PC-3 (cell line): ENCODE results near the gene TACC2. TPM values are rescaled to one million over a fixed set of nuclear protein-coding genes. Genes with fewer than 3 reads are reported as not detected.

Experiments used
- ATAC-seq: fragments of 200-7000 bp; cut with Tn5 transposase; 2 replicates; pipeline ENCODE4 v1.9.1; 2020; ENCODE audit warnings: mild to moderate bottlenecking, moderate library complexity
- BruUV-seq: library from RNA; stranded (reverse); fragments of 400-500 nt; replicated peaks from 2 replicates; lab custom pipeline; 2021; lab: Mats Ljungman, UMichigan
- CTCF ChIA-PET: fragments of 300-600 bp; sonication (Branson Sonifier 250); formaldehyde crosslinking; loops from one replicate; lab custom pipeline; 2022; ENCODE audit warnings: antibody characterized with exemption; lab: Charles Lee
- POLR2A ChIA-PET: fragments of 300-600 bp; sonication (Branson Sonifier 250); formaldehyde crosslinking; loops from one replicate; lab custom pipeline; 2022; ENCODE audit warnings: antibody characterized with exemption; ENCODE audit not compliant: unreplicated experiment; lab: Charles Lee
- DNase-seq: peaks from one replicate; pipeline ENCODE4 v3.0.0-alpha.2; 2015
- H2AFZ ChIP-seq: fragments of 300-600 bp; sonication (generic); 2 replicates; pipeline ENCODE4 v1.6.0; 2016; ENCODE audit warnings: antibody characterized with exemption, low read length
- H3F3A ChIP-seq: fragments of 300-600 bp; sonication (generic); one replicate; pipeline ENCODE4 v1.6.0; 2017; ENCODE audit warnings: antibody characterized with exemption, low read length, control low read depth, mild to moderate bottlenecking; ENCODE audit not compliant: unreplicated experiment
- H3K27ac ChIP-seq: fragments of 300-600 bp; sonication (generic); 2 replicates; pipeline ENCODE4 v1.5.1; 2016; ENCODE audit warnings: mild to moderate bottlenecking, low read length
- H3K27me3 ChIP-seq: fragments of 300-600 bp; sonication (generic); 2 replicates; pipeline ENCODE4 v1.6.1; 2016; ENCODE audit warnings: low read length, mixed read lengths
- H3K36me3 ChIP-seq: fragments of 300-600 bp; sonication (generic); 2 replicates; pipeline ENCODE4 v1.6.1; 2016; ENCODE audit warnings: low read depth, mixed run types, low read length, mixed read lengths
- H3K4me1 ChIP-seq: fragments of 300-600 bp; sonication (generic); 2 replicates; pipeline ENCODE4 v1.5.1; 2016; ENCODE audit warnings: low read length; ENCODE audit not compliant: insufficient read depth
- H3K4me2 ChIP-seq: fragments of 300-600 bp; sonication (generic); 2 replicates; pipeline ENCODE4 v1.6.0; 2016; ENCODE audit warnings: low read length
- H3K4me3 ChIP-seq: fragments of 300-600 bp; sonication (generic); 2 replicates; pipeline ENCODE4 v1.5.1; 2016; ENCODE audit warnings: mild to moderate bottlenecking, low read length, mixed read lengths
- H3K79me2 ChIP-seq: fragments of 300-600 bp; sonication (generic); 2 replicates; pipeline ENCODE4 v1.6.1; 2017; ENCODE audit warnings: low read length, mixed read lengths
- H3K9ac ChIP-seq: fragments of 300-600 bp; sonication (generic); 2 replicates; pipeline ENCODE4 v1.6.0; 2016; ENCODE audit warnings: mild to moderate bottlenecking, low read length
- H3K9me2 ChIP-seq: fragments of 300-600 bp; sonication (generic); replicated peaks from 2 replicates; pipeline ENCODE4 v1.6.1; 2016; ENCODE audit warnings: mixed run types, low read length, mixed read lengths
- H3K9me3 ChIP-seq: fragments of 300-600 bp; sonication (generic); 2 replicates; pipeline ENCODE4 v1.6.1; 2016; ENCODE audit warnings: low read length, mixed read lengths
- H4K20me1 ChIP-seq: fragments of 300-600 bp; sonication (generic); 2 replicates; pipeline ENCODE4 v1.6.1; 2016; ENCODE audit warnings: low read length, mixed read lengths
- CTCF ChIP-seq: fragments of 300-600 bp; sonication (generic); conservative IDR thresholded peaks from 2 replicates; pipeline ENCODE4 v1.5.1; 2017; ENCODE audit warnings: antibody characterized with exemption, low read depth, mild to moderate bottlenecking, low read length
- EZH2 ChIP-seq: fragments of 300-600 bp; sonication (generic); IDR thresholded peaks from one replicate; pipeline ENCODE4 v1.6.1; 2017; ENCODE audit warnings: antibody characterized with exemption, mild to moderate bottlenecking, low read length; ENCODE audit not compliant: unreplicated experiment
- EZH2phosphoT487 ChIP-seq: fragments of 300-600 bp; sonication (generic); IDR thresholded peaks from 2 replicates; pipeline ENCODE4 v1.6.1; 2018; ENCODE audit warnings: mild to moderate bottlenecking, antibody characterized with exemption, low read length, borderline replicate concordance
- intact Hi-C: fragments of 100-400 bp; cut with micrococcal nuclease; formaldehyde crosslinking; loops from 2 replicates; pipeline ENCODE4 v1.9.0; 2023
- total RNA-seq: library from RNA; depleted of rRNA; stranded (reverse); fragments of >200 nt; gene quantifications from 2 replicates; pipeline ENCODE4 v1.2.3, GENCODE V29; 2014

Gene TACC2
- total RNA-seq, 1 experiment from 2014 or later, result 31.7 TPM

GRCh38 chr10:122190176-122190943 is 201.4 kb downstream of the TACC2 start:
- H3K27me3 ChIP-seq, result no peaks in the 10 kb centered on the region
- no peak overlapping the region for H3K4me2 ChIP-seq
- POLR2A ChIA-PET, result no interaction called here
- H3K27ac ChIP-seq, result peak overlapping the region; percentile 54; the same call in 1 of the 2 replicates
- intact Hi-C loops, result no loop called here
- no peak for TF ChIP-seq CTCF
- no peak for TF ChIP-seq EZH2phosphoT487
- no peak for TF ChIP-seq EZH2
- H2AFZ ChIP-seq, result no peak overlapping the region
- H3K4me1 ChIP-seq, result peaks cover 10% of the 10 kb centered on the region
- H3K36me3 ChIP-seq, result no peaks in the 10 kb centered on the region
- peaks cover 22% of the 10 kb centered on the region for H3K79me2 ChIP-seq
- H3K9ac ChIP-seq, result no peak overlapping the region
- H3K9me3 ChIP-seq, result no peaks in the 10 kb centered on the region
- DNase-seq (peak; percentile 24), ATAC-seq (peak; percentile 92)
- no peak overlapping the region for H3K4me3 ChIP-seq
- H4K20me1 ChIP-seq, result 0 out of 2 replicates have a peak, but pooled peaks cover 4% of the 10 kb centered on the region
- H3K9me2 ChIP-seq, result no peaks in the 10 kb centered on the region
- BruUV-seq, result no TSS peak
- H3F3A ChIP-seq, result no peaks in the 10 kb centered on the region
- CTCF ChIA-PET, result no interaction called here

GRCh38 chr10:122191936-122192541 is 203.1 kb downstream of the TACC2 start:
- Histone ChIP-seq H3K4me1 (peaks cover 10% of the 10 kb centered on the region), H3K4me2 (no peak overlapping the region), H3K4me3 (no peak overlapping the region), H3K79me2 (peaks cover 19% of the 10 kb centered on the region), H2AFZ (no peak overlapping the region), H3K27me3 (no peaks in the 10 kb centered on the region), H3K9ac (no peak overlapping the region), H3K36me3 (no peaks in the 10 kb centered on the region), H3K9me2 (no peaks in the 10 kb centered on the region), H4K20me1 (0 out of 2 replicates have a peak, but pooled peaks cover 4% of the 10 kb centered on the region), H3K27ac (no peak overlapping the region), H3F3A (no peaks in the 10 kb centered on the region), H3K9me3 (no peaks in the 10 kb centered on the region)
- POLR2A ChIA-PET, result no interaction called here
- ATAC-seq (no peak), DNase-seq (no peak)
- no TSS peak for BruUV-seq
- intact Hi-C loops, result no loop called here
- TF ChIP-seq EZH2phosphoT487 (no peak), EZH2 (no peak), CTCF (no peak)
- CTCF ChIA-PET, result interaction anchor here (0.6 kb wide), 1 partner anchor 292 kb away, joined by 3 read pairs; no protein-coding TSS in a partner anchor
